ENCODE results near the gene RFC4. TPM values are rescaled to one million over a fixed set of nuclear protein-coding genes. Genes with fewer than 3 reads are reported as not detected.
"Not testable (repeated sequence)": the region's sequence is repeated elsewhere in the genome, so short reads cannot be mapped to it uniquely, and the experiment has no call there.

Gene RFC4
- total RNA-seq, 1 experiment from 2014 or later, result 70.7 TPM

GRCh38 chr3:186823386-186823785 lies 17.1 kb upstream of the RFC4 start:
- in situ Hi-C loops (cut with HindIII; ENCODE audit: low pct_unique_long_range_greater_than_20kb, low sequenced_read_pairs), result no loop called here
- POLR2A ChIA-PET, result no interaction called here
- Histone ChIP-seq H3K4me3 (ENCODE audit: low read depth in 2 of 2, low read length in 2 of 2) (no peak overlapping the region), H3K27ac (ENCODE audit: low read length) (no peak overlapping the region), H3K4me1 (ENCODE audit: control insufficient read depth, insufficient read depth, low read length) (0 out of 2 replicates have a peak, but pooled peaks cover 3% of the 10 kb centered on the region), H3K36me3 (ENCODE audit: control insufficient read depth, insufficient read depth, low read length) (no peaks in the 10 kb centered on the region; the same call in 1 of the 2 replicates), H3K9me3 (ENCODE audit: control insufficient read depth, insufficient read depth, low read depth, low read length) (no peaks in the 10 kb centered on the region), H3K27me3 (ENCODE audit: control insufficient read depth, insufficient read depth, low read length) (peaks cover 11% of the 10 kb centered on the region)
- TF ChIP-seq REST (IDR thresholded peaks at IDR 0.05; ENCODE audit: insufficient read depth in 1 of 2, low read depth in 2 of 2, low read length in 1 of 2), result no peak
- TF ChIP-seq POLR2AphosphoS5 (IDR thresholded peaks at IDR 0.05; ENCODE audit: low read depth, low read length), result no peak
- no peak for TF ChIP-seq TCF7L2 (IDR thresholded peaks at IDR 0.05; ENCODE audit: low read depth, low read length)
- no peak for TF ChIP-seq SIN3A (IDR thresholded peaks at IDR 0.05; ENCODE audit: borderline replicate concordance, insufficient read depth, low read depth, low read length)
- no peak for TF ChIP-seq CTCF (IDR thresholded peaks at IDR 0.05)
- BruUV-seq (replicated peaks), result no TSS peak
- ATAC-seq, result no peak
- no peak for DNase-seq (ENCODE audit: low read depth, low spot score)
- intact Hi-C loops (cut with micrococcal nuclease; ENCODE audit: unreplicated experiment), result no loop called here
- CTCF ChIA-PET, result interaction anchor here (1.0 kb wide), 1 partner anchor 210 kb away, joined by 7 read pairs; the partner anchor contains the start of gene AHSG

- H3K27me3 ChIP-seq (ENCODE audit: control insufficient read depth, insufficient read depth, low read length); H3K36me3 ChIP-seq (ENCODE audit: control insufficient read depth, insufficient read depth, low read length); intact Hi-C loops (cut with micrococcal nuclease; ENCODE audit: unreplicated experiment); DNase-seq (ENCODE audit: low read depth, low spot score); H3K4me1 ChIP-seq (ENCODE audit: control insufficient read depth, insufficient read depth, low read length); H3K9me3 ChIP-seq (ENCODE audit: control insufficient read depth, insufficient read depth, low read depth, low read length); ATAC-seq; POLR2A ChIA-PET; BruUV-seq (replicated peaks); H3K27ac ChIP-seq (ENCODE audit: low read length); in situ Hi-C loops (cut with HindIII; ENCODE audit: low pct_unique_long_range_greater_than_20kb, low sequenced_read_pairs); H3K4me3 ChIP-seq (ENCODE audit: low read depth in 2 of 2, low read length in 2 of 2): not testable (repeated sequence)
- CTCF ChIA-PET, result interaction anchor here (1.2 kb wide), 1 partner anchor 233 kb away, joined by 4 read pairs; no protein-coding TSS in a partner anchor
These were observed 16.1 kb upstream of the RFC4 start for GRCh38 chr3:186822388-186822759.

Data from Panc1 (cell line).